Urothelium cell line (cell line): ENCODE data around the gene SPAG7.

Experiments
- DNase-seq: peaks from one replicate; pipeline ENCODE4 v3.0.0; 2011; ENCODE audit warnings: low spot score, mixed read lengths
- FAIRE-seq: peaks from 2 replicates; lab custom pipeline; 2011; peaks lifted over from hg19 to GRCh38; lab: Jason Lieb, UNC

Gene SPAG7

DNA sequence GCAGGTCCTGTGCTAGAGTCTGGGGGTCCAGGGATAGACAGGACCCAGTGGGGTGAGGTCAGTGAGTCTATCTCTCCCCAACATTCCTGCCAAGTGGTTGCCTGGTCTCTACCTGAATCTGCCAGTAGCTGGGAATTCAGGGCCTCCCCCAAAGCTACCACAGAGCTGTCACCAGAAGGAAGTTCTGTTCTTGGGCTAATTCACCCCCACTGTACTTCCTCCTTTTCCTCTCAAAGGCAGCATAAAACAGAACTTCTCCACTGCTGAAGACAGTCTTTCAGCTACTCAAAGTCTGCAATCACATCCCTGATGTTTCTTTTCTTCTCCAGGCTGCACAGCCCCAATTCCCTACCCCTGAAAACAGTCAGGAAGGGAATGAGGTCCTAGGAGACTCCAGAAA, 11.1 kb upstream of the SPAG7 start:
- no peak for FAIRE-seq
- no peak for DNase-seq

DNA sequence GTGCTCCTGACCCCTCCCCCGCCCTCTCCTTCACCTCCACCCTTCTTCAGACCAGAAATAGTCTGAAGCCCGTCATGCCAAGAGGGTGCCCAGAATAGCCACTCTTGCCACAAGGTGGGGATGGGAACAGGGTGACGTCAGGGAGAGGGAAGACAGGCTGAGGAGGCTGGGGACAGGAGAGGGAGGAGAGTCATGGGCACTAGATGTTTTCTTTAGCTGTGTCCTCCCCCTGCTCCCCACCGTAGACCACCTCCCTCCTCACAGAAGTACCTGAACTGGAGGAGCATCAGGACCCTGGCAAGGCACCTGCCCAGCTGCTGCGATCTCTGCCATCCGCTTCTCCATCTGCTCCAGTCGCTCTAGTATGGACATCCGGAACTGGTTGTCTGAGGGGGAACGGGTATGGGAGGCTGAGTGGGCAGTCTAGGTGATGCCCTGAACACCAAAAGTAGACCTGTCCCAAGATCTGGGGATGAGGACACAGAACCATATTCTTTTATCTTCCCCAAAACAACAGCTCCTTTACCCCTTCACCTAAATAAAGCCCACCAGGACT, 6.6 kb upstream of the SPAG7 start:
- DNase-seq (no peak), FAIRE-seq (no peak)

DNA sequence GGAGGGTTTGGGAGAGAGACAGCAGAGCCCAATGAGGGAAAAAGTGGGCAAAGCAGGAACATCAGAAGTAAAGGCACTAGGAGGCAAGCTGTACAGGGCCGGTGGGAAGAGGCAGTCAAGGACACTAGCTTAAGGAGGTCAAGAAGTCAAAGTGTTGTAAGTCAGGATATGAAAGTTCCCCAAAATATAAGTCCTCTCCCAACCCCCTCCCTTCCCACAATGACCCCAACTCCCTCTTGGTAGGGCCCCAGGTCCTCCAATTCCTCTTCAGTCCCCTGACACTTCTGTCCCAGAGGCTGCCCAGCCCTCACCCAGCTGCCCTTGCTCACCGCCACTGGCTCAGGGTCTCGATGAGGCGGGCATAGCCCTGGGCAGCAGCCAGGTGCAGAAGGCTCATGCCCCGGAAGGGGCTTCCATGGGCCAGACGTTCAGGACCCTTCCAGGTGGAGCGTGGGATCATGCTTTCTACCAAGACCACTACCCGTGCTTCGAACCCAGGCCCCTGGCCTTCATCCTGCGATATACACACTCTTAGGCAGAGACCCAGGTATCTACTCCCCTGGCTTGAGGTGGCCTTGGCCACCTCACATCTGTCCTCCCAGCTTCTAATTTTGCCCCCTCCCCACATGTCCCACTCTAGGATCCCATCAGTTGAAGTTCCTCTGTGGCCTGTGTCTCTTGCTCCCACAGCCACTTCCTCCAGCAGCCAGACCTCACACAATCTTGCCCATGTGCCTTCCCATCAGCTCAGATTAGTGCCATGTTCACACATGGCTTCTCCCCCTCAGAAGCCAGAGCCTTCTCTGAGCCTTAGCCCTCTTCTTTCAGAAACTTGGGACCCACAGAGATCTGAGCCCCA, 5.9 kb upstream of the SPAG7 start:
- FAIRE-seq (no peak), DNase-seq (no peak)

DNA sequence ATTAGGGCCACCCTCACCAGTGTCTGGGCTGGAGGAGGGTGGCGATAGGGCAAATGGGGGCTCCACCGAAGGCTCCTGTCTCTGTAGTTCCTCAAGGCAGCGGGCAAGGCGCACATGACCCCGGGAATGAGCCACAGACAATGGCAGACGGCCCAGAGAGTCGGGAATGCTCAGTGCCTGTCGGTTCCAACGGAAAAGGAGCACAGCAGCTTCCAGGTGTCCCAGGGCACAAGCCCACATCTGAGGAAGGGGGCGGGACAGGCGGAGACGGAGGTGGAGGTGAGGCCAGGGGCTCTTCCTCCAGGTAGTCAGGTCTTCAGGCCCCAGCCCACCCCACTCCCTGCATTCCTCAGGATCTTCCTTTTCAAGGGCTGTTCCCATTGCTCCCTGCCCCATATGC, 5.1 kb upstream of the SPAG7 start:
- DNase-seq: no peak
- FAIRE-seq: no peak

DNA sequence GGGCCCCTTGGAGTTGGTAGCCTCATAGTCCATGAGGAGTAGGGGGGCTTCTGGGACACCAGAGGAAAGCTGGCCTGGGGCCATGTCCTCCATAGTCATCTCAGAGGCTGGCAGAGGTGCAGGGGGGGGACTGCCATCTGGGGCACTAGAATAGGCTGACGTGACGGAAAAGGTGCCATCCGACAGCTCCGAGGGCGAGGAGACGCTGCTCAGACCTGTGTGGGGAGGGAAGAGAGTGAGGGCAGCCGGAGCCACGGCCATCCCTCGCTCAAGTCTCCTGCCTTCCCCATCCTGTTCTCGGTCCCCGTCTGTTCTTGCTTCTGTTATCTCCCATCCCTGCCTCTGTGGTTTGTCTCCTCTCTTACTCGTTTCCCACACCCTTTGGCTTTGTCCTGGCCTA, 4.7 kb upstream of the SPAG7 start:
- DNase-seq (no peak), FAIRE-seq (no peak)

DNA sequence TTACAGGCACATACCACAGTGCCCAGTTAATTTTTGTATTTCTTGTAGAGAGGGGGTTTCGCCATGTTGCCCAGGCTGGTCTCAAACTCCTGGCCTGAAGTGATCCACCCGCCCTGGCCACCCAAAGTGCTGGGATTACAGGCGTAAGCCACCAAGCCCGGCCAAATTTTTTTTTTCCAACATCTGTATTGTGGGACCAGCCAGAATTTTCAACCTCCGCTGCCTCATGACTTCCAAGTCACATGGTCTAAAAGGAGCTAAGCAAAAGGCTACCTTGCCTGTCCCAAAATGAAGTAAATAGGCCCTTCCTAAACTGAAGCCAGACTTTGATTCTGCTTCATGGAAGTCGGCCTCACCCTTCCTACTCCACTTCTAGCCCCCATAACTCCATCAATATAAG, 4.2 kb upstream of the SPAG7 start:
- FAIRE-seq (no peak), DNase-seq (no peak)

DNA sequence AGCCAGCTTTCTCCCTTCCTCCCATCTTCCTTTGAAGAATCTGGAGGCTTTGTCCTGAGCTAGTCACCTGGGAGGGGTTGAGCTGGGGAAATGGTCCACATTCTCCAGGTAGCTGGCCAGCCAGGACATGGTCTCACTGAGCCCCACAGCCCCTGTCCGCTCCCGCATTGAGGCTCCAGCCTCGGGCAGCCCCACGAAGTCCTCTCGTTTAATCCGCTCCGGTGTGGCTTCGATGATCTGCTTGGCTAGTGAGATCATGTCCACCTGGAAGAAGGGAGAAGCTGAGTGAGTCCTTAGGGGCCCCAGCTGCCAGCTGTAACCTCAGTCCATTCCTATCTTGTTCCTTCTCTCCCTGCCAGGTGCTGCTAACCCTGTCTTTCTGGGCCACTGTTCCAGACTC, 2.7 kb upstream of the SPAG7 start:
- no peak for FAIRE-seq

DNA sequence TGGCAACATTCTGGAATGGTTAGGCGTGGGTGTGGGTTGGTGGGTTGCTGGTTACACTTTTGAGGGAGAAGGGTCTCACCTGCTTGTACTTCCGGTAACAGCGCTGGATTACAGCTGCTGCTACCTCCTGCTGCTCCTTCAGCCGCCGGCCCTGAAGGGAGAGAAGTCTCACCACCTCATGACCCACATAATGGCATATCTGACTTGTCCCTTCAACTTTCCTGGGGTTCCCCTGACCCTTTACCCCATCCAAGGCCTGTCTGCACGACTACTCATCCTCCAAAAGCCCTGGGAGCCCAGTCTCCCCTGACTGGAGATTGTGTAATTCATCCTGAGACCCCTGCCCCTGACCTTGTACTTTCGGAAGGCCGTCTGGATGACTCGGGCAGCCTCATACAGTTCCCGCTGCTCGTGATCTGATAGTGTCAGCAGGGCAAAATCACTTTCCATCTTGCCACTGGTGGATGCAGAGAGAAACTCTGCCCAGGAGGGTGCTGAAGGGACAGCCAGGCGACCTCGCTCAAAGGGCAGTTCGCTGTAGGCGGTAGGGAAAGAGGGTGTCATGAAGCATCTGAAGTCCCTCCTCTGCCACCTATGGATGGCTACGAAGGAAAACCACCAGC, 2.0 kb upstream of the SPAG7 start:
- FAIRE-seq (no peak), DNase-seq (no peak)

More for the DNA sequence above, 2.7 kb upstream of the SPAG7 start:
- DNase-seq: no peak

DNA sequence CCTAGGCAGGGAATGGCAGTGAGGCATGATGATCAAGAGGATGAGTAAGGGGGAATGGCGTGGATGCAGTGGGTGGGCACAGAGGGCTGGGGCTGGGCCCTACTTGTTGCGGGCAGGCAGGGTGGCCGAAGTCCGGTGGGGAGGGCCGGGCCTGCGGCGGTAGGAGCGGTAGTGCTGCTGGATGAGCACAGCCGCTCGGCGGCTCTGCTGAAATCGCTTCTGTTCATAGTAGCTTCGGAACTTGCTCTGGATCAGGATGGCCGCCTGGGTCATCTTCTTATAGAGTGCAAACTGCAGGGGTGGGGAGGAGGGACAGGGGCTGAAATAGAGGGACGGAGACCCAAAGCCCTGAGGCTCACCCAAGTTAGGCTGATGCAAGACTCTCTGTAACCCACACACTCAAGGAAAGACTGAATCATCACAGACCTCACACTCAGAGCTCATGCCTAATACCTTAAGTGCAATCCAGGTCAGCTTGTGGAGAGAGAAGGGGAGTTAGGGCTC, 1.5 kb upstream of the SPAG7 start:
- DNase-seq: no peak

DNA sequence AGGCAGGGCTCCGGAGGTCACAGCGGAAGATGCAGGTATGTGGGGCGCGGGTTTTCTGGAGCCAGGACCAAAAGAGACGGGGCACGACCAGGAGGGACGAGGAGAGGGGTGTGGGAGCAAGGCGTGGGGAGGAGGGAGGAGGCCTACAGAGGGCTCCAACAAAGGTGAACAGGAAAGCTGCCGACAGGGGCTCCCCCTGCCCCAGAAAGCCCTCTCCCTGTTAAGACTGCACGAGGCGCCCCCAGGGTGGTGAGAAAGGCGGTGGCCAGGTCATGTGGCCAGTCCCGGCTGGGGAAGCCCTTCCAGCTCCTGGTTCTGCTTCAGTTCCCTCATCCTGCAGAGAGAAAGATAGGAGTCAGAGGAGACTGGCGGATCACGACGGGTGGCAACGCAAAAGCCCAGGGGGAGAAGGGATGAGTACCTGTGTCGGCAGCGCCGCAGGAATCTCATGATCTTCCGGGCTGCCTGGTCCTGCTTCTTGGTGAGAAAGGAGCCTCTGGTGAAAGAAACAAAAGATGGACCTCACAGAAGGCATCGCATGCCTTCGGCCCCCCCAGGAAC, 949 bp upstream of the SPAG7 start:
- no peak for DNase-seq
- FAIRE-seq: no peak

More for the DNA sequence above, 1.5 kb upstream of the SPAG7 start:
- no peak for FAIRE-seq

DNA sequence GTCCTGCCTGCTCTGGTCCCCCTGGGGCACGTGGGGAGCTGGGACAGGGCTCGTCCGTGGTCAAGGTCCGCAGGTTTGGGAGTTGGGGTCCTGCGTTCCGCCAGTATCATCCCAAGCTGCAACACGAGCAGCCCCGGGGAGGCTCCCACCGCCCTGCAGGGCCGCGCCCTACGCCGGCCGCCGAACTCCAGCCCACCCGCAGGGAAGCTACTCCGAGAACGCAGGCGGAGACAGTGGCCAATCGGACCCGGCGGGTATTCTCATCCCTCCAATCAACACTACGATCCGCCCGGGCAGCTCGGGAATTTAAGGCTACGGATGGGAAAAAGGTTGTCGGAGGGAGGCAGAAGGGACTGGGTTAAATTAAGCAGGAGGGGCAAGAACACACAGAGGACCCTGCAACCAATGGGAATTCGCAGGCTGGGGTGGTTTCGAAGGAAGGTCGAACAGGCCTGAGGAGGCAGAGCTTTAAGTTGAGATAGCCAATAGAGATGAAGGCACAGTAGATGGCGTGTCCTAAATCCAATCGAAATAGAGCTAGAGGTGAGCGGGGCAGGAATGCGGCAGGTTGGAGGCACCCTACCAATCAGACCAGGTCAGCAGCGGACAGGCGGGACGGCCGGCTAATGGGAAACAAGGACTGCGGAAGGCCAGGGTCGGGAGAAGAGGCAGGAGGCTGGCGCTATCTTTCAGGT, 626 bp downstream of the SPAG7 start:
- DNase-seq (peak; percentile 94), FAIRE-seq (peak; percentile 20)

DNA sequence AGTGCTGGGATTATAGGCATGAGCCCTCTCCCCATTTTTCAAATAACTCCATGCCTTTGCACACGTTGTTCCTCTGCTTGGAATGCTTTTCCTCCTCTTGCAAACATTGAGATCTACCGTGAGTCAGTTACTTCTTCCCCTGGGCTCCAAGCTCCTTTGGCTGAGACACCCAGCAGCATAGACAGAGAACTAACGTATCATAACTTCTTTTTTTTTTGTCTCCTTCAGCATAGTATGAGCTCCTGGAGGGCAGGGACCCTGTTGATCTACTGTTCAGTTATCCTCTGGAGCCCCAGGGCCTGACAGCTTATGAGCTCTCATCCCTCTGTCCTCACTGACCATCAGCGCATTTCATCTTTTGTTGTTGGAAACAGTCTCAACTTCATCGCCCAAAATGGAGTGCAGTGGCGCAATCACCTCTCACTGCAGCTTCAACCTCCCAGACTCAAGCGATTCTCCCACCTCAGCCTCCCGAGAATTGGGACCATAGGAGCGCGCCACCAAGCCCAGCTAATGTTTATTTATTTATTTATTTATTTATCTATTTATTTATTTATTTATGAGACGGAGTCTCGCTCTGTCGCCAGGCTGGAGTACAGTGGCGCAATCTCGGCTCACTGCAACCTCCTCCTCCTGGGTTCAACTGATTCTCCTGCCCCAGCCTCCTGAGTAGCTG, 2.2 kb downstream of the SPAG7 start:
- no peak for FAIRE-seq

DNA sequence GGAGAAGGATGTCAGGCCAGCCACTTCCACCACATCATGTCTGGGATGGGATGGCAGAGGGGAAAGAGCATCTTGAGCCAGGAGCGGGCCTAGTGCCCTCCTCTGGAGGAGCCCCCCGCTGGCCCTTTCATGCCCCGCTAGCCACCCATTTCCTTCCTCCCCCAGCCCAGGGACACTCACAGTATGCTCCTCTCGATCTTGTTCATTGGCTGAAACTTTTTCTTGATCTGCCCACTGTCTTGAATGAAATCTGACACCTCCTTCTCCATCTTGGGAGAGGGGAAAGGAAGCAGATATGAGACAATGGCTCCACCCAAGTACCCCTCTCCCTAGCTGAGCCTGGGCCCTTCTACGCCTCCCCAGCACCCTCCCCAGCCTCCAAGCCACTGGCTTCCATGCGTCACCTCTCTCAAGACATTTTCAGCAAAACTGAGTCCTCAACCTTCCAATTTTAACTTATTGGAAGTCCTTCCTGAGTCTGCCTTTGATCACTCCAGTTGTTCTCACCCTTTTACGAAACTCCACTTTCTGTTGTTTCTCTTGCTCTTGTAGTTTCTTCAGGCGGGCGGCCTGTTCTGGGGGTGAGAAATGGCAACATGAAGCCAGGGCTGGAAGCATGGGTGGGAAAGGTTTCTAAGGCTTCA, 7.2 kb downstream of the SPAG7 start:
- FAIRE-seq (no peak), DNase-seq (no peak)

More for the DNA sequence above, 2.2 kb downstream of the SPAG7 start:
- DNase-seq: no peak

DNA sequence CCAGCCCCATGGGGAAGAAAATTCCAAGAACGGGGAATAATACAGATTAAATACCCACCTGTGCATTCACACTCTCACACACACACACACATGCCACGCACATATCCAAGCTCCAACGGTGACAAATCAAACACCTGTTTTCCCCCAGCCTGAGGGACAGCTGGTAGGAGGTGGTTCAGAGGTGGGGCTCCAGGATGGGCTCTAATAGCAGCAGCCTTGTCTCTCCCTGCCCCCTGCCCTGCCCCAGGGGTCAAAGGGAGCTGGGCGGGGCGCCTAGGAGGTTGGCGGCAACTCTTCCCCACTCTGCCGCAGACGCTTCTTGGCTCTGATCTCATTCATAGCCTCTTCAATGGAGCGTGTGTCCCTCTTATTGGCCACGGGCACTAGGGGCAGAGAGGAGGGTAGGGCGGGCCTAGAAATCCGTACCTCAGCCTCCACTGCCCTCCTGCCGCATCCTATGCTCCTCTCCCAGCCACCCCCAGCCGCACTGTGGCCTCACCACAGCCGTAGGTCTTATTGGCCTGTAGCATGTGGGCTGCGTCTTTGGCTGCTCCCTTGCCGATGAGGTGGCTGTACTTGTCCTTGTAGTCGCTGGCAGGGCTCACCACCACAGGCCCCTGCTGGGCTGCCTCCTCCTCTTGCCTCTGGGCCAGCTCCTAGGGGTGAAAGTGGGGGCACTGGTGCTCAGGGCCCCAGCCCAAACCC, 8.2 kb downstream of the SPAG7 start:
- FAIRE-seq: no peak
- DNase-seq: no peak

DNA sequence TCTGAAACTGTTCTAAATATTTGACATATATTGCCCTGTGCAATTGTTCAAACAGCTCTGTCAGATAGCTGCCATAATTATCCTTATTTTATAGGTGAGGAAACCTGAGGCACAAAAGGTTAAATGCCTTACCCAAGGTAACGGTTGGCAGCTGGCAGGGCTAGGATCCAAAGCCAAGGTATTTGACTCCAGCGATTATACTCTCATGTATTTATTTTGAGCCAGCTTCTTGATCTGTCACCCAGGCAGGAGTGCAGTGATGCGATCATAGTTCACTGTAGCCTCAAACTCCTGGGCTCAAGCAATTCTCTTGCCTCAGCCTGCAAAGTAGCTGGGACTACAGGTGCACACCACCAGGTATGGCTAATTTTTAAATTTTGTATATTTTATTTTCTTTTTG, 9.5 kb downstream of the SPAG7 start:
- no peak for DNase-seq
- no peak for FAIRE-seq

DNA sequence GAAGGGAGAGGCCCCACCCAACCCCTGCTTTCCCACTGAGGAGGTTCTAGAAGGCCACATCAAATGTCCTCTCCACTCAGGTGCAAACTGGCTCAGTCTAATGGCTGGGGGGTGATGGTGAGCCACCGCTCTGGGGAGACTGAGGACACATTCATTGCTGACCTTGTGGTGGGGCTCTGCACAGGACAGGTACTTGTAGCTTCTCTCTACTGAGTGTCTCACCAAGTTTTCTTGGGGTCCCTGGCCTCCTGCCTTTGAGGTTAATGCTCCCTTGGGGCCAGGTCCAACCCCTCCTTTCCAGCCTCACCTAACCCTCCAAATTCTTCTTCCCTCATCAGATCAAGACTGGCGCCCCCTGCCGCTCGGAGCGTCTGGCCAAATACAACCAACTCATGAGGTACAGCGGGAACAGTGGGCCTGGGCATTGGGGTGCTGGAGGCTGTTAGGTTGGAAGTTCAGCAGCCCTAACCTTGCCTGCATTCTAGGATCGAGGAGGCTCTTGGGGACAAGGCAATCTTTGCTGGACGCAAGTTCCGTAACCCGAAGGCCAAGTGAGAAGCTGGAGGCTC, 11.0 kb downstream of the SPAG7 start:
- no peak for FAIRE-seq

DNA sequence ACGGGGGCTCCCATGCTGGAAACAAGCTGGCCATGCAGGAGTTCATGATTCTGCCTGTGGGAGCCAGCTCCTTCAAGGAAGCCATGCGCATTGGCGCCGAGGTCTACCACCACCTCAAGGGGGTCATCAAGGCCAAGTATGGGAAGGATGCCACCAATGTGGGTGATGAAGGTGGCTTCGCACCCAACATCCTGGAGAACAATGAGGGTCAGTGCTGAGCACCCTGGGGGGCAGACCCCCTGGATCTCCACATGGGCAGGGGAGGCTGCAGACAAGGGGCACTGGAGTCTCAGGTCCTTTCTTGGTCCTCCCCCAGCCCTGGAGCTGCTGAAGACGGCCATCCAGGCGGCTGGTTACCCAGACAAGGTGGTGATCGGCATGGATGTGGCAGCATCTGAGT, 12.5 kb downstream of the SPAG7 start:
- DNase-seq: no peak
- FAIRE-seq: no peak

More for the DNA sequence above, 11.0 kb downstream of the SPAG7 start:
- DNase-seq: no peak

DNA sequence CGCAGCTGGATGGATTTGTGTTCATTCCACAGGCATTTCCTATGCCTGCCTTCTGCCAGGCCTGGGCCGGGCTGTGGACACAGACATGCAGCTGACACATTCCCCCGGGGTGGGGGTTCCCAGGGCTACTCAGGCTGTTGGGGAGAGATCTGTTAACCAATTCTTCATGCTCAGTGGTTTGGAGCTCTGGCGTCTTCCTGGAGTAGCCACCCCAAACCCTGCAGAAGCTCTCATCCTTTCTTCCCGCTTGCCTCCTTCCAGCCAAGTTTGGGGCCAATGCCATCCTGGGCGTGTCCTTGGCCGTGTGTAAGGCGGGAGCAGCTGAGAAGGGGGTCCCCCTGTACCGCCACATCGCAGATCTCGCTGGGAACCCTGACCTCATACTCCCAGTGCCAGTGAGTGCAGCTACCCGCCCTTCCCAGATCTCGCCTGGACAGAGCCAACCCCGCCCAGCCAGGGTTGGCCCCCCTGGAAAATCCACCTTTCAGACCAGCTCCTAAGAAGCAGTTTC, 14.1 kb downstream of the SPAG7 start:
- no peak for DNase-seq
- no peak for FAIRE-seq

DNA sequence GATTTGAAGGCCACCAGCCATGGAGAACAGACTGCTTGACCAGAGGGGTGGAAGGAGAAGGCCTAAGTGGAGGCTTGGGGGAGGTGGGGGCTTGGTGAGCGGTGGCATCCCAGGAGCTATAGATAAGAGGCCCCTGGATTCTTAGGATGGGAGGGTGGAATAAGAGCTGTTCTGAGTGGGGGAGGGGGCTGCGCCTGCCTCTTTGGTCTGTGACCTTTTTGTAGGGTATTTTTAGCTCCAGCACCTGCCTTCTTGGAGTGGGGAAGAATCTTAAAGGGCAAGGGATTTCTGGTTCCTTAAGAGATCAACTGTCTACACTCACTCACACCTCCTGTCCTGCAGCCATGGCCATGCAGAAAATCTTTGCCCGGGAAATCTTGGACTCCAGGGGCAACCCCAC, 16.1 kb downstream of the SPAG7 start:
- DNase-seq (no peak), FAIRE-seq (no peak)
